Erythroblast (primary cell): ENCODE data around the gene HSF5.

Source experiments
- GATA1 ChIP-seq: IDR thresholded peaks from 2 replicates; pipeline ENCODE4 v1.6.1; 2011; ENCODE audit warnings: low read depth, mild to moderate bottlenecking, control low read depth, low read length, moderate library complexity
- POLR2A ChIP-seq: IDR thresholded peaks from 2 replicates; pipeline ENCODE4 v1.6.1; 2011; ENCODE audit warnings: mild to moderate bottlenecking, low read length

- TF ChIP-seq POLR2A (no peak), GATA1 (no peak)
Measured at GRCh38 chr17:58384897-58385296, 103.3 kb downstream of the HSF5 start.
